CD4-positive, alpha-beta T cell treated with Interferon gamma for 1 hour (primary cell): ENCODE data around the gene PRRC2A.

Source experiments
- DNase-seq: peaks from one replicate; pipeline ENCODE4 v3.0.0-alpha.2; 2020

PRRC2A gene

DNA sequence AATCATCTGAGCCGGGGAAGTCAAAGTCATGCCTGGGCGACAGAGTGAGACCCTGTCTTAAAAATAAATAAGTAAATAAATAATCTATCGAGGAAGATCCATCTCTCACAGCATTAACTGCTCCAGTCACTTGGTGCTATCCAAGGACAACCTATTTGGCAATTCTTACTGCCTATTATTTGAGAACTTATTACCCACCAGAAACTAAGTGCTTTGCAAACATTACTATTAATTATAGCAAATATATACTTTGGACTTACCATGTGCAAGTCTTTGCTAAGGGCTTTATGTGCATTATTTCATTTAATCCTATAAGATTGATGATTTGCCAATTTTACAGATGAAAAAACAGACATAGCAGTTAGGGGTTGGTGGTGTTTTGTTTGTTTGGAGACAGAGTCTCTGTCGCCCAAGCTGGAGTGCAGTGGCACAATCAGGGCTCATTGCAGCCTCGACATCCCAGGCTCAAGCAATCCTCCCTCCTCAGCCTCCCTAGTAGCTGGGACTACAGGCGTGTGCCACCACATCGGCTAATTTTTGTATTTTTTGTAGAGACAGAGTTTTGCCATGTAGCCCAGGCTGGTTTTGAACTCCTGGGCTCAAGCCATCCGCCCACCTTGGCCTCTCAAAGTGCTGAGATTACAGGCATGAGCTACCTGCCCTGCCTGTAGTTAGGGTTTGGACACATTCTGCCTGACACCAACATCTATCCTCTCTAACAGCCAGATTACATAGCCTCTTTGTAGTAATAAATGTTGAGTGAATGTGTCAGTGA, 34.2 kb downstream of the PRRC2A start:
- DNase-seq: no peak

DNA sequence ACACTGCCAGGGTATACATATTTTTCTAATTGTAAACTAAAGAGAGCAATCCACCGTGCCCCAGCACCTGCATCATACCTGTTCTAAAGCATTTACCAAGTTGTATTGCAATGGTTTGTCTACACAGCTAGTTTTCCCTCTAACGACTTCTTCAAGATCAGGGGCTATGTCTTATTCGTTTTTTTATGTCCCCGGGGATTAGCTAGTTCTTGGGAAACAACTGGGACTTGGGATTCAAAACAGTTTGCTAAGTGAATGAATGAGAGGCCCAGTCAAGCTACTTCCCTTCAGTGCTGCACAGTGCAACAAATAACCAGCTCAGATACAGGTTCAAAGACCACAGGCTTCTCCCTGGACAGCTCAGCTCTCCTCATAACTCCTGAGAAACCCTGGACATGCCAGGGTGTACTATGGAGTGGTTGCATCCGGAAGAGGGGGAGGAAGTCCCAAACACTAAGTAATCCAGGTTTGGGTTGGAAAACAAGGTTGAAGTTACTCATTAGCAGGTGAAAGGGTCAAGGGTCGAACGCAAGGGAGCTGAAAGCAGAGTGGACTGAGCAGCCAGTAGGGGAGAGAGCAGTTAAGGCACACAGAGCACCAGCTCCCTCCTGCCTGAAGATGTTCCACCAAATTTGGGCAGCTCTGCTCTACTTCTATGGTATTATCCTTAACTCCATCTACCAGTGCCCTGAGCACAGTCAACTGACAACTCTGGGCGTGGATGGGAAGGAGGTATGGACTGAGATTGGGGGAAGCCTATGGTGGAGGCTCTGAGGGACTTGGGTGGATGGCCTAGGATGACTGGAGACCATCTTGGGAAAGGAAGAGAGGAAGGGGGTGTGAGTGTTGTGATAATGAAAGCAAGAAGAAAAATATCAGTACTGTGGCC, 35.1 kb downstream of the PRRC2A start, which contains the start of gene APOM:
APOM (plus strand) TSS at position 546 of the 889 bp plus-strand sequence; CDS start at position 619, 73 bp downstream.
- DNase-seq: no peak

DNA sequence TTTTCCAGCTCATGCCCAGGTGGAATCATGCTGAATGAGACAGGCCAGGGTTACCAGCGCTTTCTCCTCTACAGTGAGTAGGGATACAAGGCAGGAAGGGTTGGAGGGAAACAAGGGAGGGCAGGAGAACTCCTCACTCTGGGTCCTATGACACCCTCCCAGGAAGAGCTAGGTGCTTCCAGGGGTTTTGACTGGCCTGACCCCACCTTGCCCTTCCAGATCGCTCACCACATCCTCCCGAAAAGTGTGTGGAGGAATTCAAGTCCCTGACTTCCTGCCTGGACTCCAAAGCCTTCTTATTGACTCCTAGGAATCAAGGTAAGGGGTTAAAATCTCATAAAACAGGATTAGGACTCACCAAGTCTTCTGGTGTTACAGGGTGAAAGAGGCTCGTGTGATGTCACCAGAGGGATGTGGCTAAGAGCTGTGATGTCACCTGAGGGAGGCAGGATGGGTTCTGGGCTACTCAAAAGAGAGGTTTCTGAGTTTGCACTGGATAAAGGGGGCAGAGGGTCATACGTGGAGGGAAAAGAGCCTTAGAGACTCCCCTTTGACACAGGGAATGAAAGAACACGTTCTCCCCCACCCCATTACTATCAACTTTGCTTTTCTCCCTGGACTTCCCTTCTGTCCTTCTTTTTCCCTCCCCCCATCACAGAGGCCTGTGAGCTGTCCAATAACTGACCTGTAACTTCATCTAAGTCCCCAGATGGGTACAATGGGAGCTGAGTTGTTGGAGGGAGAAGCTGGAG, 37.1 kb downstream of the PRRC2A start:
- no peak for DNase-seq

DNA sequence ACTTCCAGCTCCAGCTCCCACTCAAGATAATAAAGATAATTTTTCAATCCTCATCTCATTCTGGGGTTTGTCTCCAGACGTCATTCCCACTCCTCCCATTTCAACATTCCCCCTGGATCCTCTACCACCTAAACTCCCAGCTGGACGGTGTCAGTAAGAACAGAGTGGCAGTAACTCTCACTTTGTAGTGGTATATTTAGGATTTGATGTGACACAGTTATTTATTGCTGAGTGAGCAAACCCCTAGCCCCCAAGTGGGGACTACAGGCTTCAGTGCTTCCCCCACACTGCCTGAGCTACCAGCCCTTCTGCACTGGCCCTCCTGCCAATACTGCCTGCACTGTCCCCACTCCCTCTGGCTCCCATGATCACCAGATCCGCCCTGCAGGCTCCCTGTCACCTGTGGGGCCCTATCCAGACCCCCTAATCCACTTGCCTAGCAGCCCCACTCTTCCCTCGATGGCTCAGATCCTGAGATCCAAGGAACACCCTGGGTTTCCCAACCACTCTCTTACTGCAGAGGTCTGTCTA, 37.7 kb downstream of the PRRC2A start:
- DNase-seq: no peak

DNA sequence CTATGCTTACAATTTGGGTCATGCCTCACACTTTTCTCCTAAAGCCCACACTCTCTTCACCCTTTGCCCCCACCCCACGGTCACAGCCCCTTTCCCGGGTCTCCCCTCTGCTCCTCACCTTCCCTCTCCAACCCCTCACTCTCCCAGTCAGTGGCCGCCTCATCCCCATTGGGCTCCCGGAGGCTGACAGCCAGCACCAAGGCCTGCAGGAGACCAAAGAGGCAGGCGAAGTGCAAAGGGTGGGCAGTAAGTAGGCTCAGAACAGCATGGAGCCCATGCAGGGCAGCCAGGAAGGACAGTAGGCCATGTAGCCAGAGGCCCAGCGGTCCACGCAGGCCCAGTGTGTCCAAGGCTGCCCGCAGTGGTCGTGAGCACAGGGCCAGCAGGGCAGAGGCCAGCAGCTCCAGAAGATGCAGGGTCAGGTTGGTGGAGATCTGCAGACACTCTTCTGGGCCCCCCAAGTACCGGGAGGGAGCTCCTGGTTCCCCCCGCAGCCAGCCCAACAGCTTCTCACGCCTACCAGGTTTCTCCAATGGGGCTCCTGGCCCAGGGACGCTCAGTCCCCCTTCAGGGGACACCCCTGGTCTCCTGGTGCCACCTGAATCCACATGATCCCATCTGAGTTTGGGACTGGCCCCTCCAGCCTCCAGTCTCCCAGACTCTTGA, 38.6 kb downstream of the PRRC2A start:
- DNase-seq: no peak

DNA sequence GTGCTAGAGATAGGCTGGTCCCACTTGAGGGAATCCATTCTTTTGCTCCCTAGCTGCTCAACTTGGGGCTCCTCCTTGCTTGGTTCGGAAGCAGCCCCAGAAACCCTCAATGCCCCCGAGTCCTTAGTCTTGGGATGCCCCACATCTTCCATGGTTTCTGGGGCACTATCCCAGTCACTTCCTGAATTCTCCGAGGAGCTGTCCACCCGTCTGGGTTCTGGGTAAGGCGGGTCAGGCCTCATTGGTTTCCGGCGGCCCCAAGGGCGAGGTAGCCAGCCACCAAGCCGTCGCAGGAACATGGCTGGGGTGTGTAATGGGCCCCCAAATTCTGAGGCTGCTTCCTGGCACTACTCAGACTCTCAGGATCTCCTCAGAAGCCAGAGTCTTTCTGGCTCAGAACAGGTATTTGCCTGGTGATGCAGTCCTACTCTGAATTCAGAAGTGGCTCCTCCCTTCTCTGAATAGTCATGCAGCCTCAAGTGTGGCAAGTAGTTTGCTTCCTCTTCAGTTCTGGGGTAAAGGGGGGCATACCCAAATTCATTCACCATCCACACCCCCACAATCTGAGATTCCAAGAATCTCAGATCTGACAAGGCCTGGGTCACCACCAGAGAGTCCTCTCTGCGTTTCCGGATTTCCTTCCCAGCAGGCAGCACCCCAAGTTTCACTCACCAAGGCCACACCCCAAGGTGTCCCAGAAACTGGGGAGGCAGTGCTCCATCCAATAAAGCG, 39.3 kb downstream of the PRRC2A start:
- DNase-seq: no peak

DNA sequence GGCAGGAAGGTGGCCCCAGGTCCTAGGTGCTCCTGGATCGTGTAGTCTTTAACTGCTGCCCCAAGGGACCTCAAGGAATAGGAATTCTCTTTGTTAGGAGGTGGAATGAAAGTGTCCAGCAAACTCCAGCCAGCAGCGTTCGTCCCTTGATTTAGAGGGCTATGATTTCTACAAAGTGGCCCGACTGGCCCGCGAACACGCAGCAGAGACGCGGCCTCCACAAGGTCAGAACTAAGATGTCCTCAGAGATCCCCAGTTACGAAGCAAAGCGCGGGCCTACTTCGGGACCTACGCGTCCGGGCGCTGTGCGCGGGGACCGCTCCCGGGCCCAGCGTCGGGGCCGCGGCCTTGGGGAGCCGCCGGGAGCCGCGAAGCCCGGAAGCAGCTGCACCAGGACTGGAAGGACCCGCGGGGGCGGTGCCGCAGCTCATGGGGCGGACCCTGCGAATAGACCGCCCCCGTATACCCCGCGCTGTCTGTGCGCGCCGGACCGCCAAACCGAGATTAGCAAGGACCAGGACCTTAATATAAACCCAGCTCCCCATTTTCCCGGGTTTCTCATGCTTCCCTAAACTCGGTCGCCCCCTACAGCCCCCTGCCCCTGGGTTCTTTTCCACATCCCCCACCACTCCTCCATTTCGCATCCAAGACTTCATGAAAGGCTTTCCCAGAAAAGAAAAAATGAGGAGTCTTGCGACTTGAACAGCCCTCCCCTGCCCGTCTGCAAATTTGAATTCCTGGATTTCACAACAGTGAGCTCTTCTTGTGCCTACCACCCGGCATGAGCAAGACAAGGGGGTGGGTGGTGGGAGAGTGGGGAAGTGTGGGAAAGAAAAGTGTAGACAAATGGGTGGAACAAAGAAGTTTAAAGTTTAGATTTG, 40.1 kb downstream of the PRRC2A start, which contains the start of gene C6orf47:
C6orf47 (minus strand) TSS at position 398 of the 881 bp plus-strand sequence. CDS start 831 bp downstream, outside the sequence.
- DNase-seq: peak; percentile 76

DNA sequence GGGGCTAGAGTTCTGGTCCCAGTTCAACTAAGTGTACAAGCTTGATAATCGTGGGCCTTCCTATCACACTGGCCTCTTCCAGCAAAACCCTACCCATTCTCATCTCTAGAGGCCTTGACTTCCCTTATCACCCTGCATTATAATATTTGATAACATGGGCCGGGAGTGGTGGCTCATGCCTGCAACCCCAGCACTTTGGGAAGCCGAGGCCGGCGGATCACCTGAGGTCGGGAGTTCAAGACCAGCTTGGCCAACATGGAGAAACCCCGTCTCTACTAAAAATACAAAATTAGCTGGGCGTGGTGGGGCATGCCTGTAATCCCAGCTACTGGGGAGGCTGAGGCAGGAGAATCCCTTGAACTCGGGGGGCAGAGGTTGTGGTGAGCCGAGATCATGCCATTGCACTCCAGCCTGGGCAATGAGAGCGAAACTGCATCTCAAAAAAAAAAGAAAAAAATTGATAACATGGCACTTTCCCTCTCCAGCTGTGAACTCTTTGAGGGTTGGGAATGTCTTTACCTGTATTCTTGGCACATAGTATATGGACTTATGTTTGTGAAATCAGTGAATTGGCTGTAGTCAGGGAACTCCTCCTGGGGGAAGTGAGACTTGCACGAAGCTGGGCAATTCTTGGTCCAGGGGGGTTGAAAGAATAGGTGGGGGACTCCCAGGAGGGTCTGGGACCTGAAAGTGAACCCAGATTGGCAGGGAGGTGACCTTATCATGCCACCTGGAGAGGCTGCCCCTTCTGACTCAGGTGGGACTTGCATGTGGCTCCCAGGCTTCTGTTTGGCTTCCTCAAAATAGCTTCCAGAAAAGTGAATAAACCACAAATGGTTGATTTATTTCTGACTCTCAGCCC, 41.0 kb downstream of the PRRC2A start:
- no peak for DNase-seq

DNA sequence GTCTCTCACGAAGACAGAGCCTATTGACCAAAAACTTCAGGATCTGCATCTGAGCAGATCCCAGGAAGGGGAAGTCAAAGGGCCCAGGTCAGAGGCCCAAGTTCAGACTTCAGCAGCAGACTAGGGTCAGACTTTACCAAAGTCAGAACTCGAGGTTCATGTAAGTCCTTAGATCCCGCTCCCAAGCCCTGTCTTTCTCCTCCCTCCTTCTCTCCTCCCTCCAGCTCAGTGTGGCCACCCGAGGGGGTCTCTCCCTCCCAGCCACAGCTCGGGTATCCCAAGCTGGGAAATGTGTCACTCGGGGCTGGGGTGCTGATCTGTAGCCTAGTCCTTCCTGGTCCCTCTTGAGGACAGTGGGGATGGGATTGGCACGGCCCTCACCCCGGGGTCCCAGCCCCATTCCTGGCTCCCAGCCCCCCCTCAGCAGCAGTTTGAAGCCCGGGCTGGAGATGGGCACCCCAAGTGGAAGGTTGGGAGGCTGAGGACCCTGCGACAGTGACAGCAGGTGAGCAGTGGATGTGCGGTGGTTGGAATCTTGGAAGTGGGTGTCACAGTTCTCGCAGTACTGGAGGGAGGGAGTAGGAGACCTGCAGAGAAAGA, 41.7 kb downstream of the PRRC2A start:
- DNase-seq: no peak

DNA sequence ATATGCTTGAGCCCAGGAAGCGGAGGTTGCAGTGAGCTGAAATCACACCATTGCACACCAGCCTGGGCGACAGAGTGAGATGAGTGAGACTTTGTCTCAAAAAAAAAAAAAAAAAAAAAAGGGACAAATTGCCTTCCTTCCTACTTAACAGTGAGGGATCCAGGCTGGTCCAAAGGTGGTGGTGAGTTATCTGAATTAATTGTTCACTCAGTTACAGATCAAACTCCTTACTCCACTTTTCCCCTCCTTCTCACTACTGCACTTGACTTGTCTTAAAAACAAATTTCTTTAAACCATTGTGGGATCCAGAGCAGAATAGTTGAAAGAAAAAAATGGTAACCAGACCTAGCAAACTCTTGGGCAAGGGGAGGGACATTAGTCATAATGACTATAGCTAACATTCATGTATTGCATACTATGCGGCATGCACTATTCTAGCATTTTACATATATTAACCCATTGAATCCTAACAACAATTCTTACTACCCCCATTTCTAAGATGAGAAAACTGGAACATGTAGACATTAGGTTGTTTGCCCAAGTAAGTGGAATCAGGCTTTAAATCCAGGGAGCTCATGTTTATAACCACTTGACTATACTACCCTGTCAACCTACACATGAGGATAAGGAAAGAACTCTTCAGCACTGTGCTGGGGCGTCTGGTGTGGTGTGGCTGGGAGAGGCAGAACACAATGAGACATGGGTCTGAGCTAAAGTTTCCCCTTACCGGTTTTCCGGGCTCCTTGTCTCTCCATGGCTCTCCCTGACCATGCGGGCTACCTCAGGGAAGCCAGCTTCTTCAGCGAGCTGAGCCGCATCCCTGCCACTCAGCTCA, 42.8 kb downstream of the PRRC2A start:
- DNase-seq: no peak

DNA sequence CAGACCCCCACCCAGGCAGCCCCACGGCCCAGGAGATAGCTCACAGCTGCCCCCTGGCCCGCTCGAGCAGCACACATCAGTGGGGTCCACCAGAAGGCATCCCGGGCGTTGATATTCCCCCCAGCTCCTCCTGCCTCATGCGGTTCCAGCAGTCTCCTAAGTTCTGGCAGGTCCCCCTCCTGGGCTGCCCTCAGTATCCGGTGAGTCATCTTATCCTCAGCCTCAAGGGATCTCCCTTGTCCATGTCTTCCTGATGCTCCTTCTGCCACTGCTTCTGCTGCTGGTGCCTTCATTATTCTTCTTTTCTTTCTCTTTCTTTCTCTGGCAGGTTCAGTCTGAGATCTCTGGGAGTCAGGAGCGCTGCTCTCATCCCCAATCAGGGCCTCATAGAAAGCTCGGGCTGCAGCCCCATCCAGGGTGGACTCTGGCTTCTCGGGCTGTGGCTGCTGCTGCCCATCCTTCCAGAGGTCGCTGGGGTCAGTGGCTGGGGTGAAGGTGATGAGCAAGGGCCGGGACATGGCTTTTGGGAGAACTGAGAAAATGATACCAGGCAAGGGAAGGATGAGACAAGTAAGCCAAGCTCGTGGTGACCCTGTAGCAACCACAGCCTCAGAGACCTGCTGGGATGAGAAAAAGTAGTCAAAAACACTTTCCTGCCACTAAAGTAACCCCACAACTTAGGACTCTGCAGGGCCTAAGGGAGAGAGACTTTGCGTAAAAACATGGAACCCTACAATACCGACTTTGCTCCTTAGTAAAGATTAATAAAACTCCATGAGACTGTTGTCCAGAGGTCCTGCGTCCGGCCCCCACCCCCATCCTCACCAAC, 43.7 kb downstream of the PRRC2A start:
- DNase-seq: no peak

DNA sequence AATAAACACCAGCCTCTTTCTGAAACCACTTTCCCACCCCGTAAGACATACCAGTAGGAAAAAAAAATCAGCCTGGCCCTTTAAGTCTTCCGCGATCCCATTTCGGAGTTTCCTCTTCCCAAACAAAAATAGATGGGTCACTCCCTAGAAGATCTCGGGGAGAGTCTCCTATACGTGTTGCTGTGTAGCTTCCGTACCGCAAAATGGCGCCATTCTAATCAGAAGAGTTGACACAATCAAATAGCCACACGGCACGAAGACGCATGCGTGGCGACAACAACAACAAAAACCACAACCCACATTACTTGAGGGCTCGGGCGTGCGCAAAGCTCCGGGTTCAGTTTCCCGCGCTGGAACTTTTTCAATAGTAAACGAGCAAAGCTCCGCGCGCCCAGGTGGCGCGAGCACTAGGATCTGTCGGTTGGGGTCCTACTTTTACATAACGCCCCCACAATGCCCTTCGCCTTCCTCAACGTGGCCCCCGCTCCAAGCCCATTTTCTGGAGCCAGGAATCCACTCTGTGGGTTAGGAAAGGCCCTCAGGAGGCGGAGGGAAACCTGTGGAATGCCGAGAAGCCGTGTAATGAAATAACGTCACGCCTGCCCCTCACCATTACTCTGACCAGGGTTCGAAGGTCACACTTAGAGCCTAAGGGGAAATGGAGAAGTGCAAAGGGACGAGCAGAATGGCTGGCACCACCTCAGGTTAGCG, 44.4 kb downstream of the PRRC2A start, which contains the start of gene GPANK1:
GPANK1 (minus strand) TSS at position 208 of the 711 bp plus-strand sequence. CDS start 519 bp downstream, outside the sequence.
- peak; percentile 92 for DNase-seq

DNA sequence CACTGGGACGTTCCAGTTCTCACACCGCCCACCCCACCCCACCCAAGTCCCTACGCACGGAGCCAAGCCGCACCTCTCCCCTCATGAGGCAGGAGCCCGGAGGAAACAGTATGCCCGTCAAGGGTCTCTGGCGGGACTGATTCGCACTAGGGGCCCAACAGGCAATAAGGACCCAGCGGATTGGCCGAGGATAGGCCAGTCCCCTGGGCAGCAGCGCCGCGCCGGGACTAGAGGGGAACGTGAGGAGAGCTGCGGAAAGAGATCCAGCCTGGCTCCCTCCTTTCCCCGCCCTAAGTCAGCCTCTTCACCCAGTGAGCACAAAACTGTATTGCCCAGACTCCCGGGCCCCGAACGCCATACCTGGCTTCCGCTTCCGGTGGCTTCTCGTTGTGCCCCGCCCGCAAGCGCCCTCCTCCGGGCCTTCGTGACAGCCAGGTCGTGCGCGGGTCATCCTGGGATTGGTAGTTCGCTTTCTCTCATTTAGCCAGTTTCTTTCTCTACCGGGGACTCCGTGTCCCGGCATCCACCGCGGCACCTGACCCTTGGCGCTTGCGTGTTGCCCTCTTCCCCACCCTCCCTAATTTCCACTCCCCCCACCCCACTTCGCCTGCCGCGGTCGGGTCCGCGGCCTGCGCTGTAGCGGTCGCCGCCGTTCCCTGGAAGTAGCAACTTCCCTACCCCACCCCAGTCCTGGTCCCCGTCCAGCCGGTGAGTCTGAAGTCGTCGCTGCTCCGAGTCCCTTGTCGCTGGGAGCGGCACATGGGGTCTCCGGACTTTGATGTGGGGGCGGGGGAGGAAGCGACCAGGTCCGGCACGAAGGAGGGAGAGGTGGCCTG, 45.2 kb downstream of the PRRC2A start, which contains the start of gene CSNK2B:
CSNK2B (plus strand) TSS at position 580 of the 836 bp plus-strand sequence. CDS start 752 bp downstream, outside the sequence.
- peak; percentile 97 for DNase-seq

DNA sequence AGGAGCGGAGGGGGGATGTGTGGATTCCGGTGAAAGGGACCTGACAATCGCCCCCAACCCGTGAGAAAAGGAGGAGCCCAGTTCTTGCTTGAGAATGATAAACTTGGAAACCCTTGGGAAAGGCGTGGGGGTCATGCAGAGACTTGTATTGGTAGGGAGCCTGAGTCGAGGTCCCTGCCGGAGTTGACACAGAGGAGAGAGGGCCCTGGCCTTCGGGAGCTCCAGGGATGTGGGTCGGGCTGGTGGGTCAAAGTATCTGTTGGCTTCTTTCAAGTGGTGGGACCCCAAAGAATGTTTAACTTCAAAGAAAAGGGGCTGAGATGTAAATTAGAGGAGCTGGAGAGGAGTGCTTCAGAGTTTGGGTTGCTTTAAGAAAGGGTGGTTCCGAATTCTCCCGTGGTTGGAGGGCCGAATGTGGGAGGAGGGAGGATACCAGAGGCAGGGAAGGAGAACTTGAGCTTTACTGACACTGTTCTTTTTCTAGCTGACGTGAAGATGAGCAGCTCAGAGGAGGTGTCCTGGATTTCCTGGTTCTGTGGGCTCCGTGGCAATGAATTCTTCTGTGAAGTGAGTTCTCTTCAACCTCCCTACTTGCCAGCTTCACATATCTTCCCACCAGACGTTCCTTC, 45.9 kb downstream of the PRRC2A start:
- DNase-seq: no peak

DNA sequence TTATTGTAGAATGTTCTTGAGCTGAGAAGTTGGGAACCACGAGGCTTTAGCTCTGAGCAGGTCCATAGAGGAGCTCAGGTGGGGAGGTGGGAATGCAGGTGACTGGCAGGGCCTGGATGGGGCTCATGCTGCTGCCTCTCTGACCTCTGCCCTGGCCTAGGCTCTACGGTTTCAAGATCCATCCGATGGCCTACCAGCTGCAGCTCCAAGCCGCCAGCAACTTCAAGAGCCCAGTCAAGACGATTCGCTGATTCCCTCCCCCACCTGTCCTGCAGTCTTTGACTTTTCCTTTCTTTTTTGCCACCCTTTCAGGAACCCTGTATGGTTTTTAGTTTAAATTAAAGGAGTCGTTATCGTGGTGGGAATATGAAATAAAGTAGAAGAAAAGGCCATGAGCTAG, 49.2 kb downstream of the PRRC2A start, which contains the start of gene LY6G5B:
LY6G5B (plus strand) TSS at position 301 of the 400 bp plus-strand sequence. CDS start 975 bp downstream, outside the sequence.
- no peak for DNase-seq
